ENCODE results near the gene ZFYVE28.
"Not testable (repeated sequence)": the region's sequence is repeated elsewhere in the genome, so short reads cannot be mapped to it uniquely, and the experiment has no call there.

The ZFYVE28 gene

GRCh38 chr4:2275546-2276251 lies 142.7 kb downstream of the ZFYVE28 start:
- no peak for DNase-seq (ENCODE audit: extremely low read depth in 1 of 2, low read depth in 1 of 2)

GRCh38 chr4:2275044-2275397 lies 143.4 kb downstream of the ZFYVE28 start:
- DNase-seq (ENCODE audit: extremely low read depth in 1 of 2, low read depth in 1 of 2): not testable (repeated sequence)

GRCh38 chr4:2274320-2275043 lies 144.0 kb downstream of the ZFYVE28 start:
- no peak for DNase-seq (ENCODE audit: extremely low read depth in 1 of 2, low read depth in 1 of 2)

- DNase-seq (ENCODE audit: extremely low read depth in 1 of 2, low read depth in 1 of 2): no peak
Observed at GRCh38 chr4:2273657-2274319, 144.7 kb downstream of the ZFYVE28 start.

GRCh38 chr4:2273221-2273620 lies 145.2 kb downstream of the ZFYVE28 start:
- no peak for DNase-seq (ENCODE audit: extremely low read depth in 1 of 2, low read depth in 1 of 2)

- DNase-seq (ENCODE audit: extremely low read depth in 1 of 2, low read depth in 1 of 2): no peak
Observed at GRCh38 chr4:2272828-2273120, 145.7 kb downstream of the ZFYVE28 start.

GRCh38 chr4:2272026-2272827 lies 146.2 kb downstream of the ZFYVE28 start:
- no peak for DNase-seq (ENCODE audit: extremely low read depth in 1 of 2, low read depth in 1 of 2)

- DNase-seq (ENCODE audit: extremely low read depth in 1 of 2, low read depth in 1 of 2): no peak
Observed at GRCh38 chr4:2271279-2272025, 147.0 kb downstream of the ZFYVE28 start.

GRCh38 chr4:2270341-2271165 lies 147.9 kb downstream of the ZFYVE28 start:
- no peak for DNase-seq (ENCODE audit: extremely low read depth in 1 of 2, low read depth in 1 of 2)

GRCh38 chr4:2269618-2270163 lies 148.8 kb downstream of the ZFYVE28 start:
- no peak for DNase-seq (ENCODE audit: extremely low read depth in 1 of 2, low read depth in 1 of 2)

- no peak for DNase-seq (ENCODE audit: extremely low read depth in 1 of 2, low read depth in 1 of 2)
Observed at GRCh38 chr4:2269206-2269531, 149.3 kb downstream of the ZFYVE28 start.

- no peak for DNase-seq (ENCODE audit: extremely low read depth in 1 of 2, low read depth in 1 of 2)
Observed at GRCh38 chr4:2268357-2269205, 149.9 kb downstream of the ZFYVE28 start.

- DNase-seq (ENCODE audit: extremely low read depth in 1 of 2, low read depth in 1 of 2): no peak
Observed at GRCh38 chr4:2267841-2268240, 150.6 kb downstream of the ZFYVE28 start.

- no peak for DNase-seq (ENCODE audit: extremely low read depth in 1 of 2, low read depth in 1 of 2)
Observed at GRCh38 chr4:2267320-2267811, 151.1 kb downstream of the ZFYVE28 start.

GRCh38 chr4:2266821-2267220 lies 151.6 kb downstream of the ZFYVE28 start:
- DNase-seq (ENCODE audit: extremely low read depth in 1 of 2, low read depth in 1 of 2): no peak

GRCh38 chr4:2266181-2266580 lies 152.3 kb downstream of the ZFYVE28 start:
- DNase-seq (ENCODE audit: extremely low read depth in 1 of 2, low read depth in 1 of 2): no peak

- no peak for DNase-seq (ENCODE audit: extremely low read depth in 1 of 2, low read depth in 1 of 2)
Observed at GRCh38 chr4:2265113-2266110, 153.0 kb downstream of the ZFYVE28 start.
